HG03108 (cell line): Measurements from ENCODE around the gene SSBP3.

Experiments
- ATAC-seq: cut with Tn5 transposase; IDR thresholded peaks from one replicate; pipeline ENCODE4 v1.9.1; 2021; ENCODE audit warnings: moderate library complexity; ENCODE audit not compliant: unreplicated experiment

SSBP3 gene

DNA sequence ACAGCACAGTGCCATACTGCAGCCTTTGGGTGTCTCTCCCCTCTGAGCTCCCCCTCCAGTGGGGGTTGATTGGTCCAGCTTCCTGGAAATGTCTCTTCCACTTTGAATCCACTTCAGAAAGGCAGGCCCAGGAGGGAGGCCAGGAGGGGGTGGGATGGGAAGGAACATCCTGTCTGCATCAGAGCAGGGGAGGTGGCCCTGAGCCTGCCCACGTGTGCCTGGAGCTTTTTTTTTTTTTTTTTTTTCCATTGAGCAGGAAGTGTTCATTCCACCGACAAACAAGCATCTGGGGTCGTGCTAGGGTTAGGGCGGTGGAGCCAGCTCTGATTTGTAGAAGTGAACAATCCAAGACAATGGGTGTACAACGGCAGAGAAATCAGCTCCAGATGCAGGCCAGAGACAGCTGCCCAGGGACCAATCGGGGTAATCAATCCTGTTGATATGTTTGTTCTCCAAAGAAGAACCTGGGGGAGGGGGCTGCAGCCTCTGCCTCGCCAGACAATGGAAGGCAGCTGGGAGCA lies 93.3 kb downstream of the SSBP3 start:
- no peak for ATAC-seq

DNA sequence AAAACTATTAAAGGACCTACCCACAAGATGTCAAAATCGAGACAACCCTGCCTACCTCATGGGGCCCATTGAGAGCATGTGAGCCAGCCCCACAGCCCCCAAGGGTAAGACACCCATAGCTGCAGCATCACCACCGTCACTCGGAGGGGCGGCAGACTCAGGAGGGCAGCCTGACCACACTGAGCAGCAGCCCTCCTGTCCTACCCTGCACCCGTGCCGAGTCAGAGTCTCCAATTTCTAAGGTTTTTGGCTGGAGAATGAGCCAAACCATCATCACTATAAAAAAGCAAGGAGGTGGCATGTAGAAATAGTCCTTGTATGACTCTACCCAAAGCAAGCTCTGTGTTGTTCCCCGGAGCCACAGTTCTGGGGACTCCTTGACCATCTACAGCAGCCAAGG lies 94.7 kb downstream of the SSBP3 start:
- ATAC-seq = no peak

DNA sequence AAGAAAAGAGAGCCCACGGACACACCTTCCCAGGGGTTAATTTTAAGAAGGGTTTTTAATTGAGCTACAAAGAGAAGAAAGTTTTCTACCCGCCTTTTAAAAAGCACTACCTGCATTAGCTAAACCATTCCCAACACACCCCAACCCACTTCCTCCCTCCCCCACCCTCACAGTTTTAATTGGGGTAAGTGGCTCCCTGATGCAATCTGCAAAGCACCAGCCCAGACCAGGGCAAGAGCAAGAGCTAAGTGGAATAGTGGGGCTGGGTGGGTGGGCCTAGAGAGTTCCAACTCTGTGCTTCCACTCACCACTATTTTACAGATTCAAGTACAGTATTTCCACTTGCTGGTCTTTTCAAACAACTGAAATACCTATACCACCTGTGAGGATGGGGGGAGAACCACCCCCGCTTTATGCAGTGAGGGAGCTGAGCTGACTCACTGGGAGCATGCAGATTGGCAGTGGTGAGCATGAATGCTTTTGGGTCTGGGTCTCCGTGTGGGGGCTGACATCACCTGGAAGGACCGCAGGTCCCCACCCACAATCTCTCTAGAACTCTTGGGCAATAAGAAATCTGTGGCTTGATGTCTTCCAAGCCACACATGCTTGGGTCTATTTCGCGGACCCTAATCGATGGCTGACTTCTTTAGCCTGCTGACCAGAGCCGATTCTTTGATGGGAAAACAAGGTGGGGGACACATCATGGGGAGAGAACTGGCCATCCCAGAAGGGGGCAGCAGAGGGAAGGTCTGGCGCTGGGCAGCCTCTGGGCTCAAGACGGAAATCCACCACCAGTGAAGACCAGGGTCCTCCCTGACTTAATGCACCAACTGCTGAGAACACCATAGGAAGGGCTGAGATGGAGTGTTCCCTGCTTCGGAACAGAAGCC lies 95.5 kb downstream of the SSBP3 start:
- no peak for ATAC-seq

DNA sequence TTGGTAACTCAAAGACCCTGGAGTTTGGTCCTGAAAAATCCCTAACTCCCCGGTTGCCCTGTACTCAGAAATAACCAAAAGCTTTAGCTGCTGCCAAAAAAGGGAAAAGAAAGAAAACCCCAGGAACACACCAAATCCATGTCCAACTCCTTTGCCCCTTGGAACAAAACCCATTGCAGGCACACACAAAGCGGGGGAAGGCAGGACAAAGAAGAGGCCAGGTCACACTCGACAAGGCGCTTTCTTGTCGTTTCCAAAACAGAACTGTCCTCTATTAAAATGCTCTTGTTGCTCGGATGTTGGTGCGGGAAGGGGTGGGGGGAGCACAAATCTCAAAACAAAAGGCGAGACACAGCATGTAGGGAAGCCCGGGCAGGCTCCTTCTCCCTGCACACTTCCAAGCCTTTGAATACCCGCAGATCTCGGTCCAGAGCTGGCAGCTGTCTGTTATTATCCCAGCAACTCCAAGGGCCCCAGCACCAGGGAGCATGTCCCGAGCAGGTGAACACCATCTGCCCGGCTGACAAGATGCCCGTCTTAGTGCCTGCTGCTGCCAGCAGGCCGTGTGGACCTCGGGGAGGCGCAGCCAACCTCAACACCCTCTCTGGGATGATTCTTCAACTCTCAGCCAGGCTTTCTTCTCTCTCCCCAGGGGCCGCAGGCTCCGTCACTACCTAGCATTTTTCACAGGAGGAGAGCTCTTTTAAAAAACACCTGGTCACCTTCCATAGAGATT lies 96.4 kb downstream of the SSBP3 start:
- ATAC-seq = no peak

DNA sequence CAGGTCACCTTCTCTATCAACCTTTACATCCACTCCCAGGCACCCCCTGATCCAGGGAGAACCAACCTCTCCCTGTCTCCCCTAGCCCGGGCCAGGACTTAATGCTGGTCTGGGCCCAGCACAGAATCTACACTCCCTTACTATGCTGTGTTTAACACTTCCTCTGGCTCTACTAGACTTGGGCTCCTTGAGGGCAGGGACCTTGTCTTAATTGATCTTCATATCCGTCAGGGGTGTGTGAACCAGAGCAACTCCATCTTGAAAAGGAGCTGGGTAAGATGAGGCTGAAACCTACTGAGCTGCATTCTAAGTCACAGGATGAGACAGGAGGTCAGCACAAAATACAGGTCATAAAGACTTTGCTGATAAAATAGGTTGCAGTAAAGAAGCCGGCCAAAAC lies 98.9 kb downstream of the SSBP3 start:
- ATAC-seq = no peak

DNA sequence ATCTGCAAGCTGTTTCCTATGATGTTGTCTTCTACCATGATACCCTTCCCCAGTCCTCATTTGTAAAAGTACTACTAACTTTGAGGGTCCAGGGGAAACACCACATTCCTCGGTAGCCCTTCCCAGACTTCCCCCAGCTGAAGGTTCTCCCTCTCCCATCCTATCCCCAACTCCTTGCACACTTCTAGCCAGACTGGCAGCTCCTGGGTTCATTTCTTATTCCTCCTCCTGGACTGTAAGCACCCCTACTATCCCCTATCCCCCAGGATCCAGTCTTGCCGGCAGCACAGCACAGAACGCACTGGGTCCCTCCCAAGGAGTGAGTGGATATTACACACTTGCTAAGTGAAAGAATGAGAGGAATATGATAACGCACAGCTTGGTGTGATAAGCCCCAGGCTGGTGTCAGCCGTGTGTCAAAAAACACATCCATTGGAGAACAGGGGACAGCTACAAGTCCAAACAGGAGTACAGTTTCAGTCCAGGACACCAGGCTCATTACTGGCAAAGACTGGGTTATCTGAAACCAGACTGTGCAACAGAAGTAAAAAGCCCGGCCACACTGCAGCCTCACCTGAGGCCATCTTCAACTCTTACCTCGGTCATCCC lies 100.2 kb downstream of the SSBP3 start:
- ATAC-seq = no peak

DNA sequence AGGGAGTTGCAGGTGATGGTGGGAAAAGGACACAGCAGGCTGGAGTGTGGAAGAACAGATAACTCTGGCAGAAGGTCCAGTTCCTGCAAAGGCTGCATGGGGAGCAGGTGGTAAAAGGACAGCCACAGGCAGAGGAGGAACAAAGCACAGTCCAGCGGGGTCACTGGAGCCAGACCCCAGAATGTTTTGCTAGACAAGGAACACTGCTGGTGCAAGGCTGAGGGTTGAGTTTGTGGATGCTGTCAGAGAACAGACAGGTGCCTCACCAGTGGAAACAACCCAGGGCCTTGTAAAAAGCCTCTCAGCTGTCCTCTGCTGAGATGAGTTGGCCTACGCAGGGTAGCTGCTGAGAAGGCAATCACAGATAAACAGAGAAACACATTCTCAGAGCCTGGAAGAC lies 101.7 kb downstream of the SSBP3 start:
- ATAC-seq = no peak

DNA sequence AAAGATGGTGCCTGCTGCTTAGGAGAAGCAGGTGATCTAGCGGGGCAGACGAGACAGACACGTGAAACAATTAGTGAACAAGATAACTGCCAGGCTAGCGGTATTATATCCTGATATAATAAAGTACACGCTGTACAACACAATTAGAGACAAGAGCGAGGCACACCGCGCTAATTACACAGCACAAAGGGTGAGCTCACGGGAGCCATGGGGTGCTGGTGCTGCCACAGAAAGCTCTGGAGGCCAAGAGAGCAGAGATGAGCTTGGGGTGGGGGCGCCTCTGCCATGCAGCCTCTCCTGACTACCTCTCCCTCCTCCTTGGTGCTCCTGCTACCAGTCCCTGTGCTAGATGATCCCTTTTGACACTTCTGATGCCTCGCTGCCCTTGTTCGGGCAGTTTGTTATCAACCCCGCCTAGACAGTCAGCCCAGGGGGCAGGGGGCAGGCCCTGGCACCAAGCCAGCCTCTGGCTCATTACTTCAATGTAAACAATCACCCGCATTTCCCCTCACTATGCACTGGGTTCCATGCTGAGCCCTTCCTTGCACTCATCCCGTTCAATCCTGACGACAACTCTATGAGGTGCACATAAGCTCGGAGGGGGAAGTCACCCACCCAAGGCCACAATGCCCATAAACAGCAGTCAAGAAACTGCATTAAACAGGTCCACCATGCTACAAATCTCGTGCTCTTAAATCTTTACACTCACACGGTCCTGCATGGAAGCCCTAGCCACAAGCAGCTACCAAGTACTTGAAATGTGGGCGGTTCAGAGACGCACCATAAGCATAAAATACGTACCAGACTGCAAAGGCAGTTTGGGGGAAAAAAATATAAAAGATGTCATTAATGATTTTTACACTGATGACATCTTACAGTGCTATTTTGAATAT lies 103.0 kb downstream of the SSBP3 start:
- no peak for ATAC-seq

DNA sequence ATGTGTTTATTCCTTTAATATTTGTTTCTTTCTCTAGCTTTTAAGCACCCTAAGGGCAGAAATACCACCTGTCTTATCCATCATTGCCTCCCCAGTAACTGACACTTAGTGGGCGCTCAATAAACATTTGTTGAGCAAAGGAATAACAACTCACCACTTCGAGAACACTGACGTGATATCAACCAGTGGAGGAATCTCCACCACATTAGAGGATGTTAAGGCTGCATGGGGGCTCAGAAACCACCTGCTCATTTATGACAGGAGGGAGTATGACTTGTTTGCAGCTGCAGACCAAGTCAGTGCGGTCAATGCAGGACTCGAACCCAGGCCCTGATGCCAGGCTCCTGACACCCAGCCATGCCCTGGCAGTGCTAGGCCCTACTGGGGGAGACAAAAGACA lies 103.6 kb downstream of the SSBP3 start:
- ATAC-seq = no peak

DNA sequence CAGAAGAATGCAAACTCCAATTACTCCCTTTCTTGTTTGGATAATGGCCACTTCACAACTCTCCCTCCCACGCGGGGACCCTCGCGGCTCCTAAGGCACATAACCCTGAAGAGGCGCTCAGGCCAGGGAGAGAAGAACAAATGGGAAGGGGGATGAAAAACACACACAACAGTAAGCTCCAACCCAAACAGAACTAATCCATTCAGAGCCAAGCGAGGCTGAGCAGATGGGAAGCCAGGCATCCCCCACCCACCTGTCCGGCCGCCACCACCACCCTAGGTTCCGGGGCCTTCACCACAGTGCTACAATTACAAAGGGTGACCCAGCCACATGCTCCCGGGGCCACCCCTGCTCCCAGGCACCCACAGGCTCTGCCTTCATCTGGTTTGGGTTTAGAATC lies 104.7 kb downstream of the SSBP3 start:
- no peak for ATAC-seq

DNA sequence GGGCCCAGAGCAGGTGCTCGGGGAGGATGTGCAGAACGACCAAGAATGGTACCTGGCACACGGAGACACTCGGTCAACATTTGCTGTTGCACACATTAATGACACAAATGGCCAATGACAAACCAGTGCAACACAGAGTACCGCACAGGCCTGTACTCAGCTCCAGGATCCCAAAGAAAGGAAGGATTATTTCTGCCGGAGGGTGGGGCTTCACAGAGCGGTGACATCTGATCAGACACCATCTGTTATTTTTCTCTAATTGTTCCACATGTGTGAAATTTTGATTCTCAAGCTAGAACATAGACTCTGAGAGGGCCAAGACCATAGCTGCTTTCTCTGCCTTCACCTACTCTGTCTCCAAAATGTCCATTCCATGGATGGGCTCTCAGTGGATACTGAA lies 105.8 kb downstream of the SSBP3 start:
- ATAC-seq = no peak

DNA sequence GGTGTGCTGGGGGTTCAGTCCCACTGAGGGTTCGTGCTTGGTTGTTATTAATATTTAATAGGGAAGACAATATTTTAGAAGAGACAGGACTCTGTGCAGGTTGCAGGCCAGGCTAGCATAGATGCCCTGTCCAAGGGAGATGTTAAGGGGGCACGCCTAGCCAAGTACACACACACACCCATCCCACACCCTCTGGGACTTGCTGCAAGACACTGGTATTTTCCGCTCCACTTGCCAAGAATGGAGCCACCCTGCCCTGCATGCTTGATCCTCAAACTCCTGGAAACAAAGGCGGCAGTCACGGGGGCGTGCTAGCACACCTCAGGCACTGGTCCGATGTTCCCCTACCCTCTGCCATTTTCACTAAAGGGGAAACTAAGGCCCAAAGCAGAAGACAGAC lies 107.2 kb downstream of the SSBP3 start:
- no peak for ATAC-seq

DNA sequence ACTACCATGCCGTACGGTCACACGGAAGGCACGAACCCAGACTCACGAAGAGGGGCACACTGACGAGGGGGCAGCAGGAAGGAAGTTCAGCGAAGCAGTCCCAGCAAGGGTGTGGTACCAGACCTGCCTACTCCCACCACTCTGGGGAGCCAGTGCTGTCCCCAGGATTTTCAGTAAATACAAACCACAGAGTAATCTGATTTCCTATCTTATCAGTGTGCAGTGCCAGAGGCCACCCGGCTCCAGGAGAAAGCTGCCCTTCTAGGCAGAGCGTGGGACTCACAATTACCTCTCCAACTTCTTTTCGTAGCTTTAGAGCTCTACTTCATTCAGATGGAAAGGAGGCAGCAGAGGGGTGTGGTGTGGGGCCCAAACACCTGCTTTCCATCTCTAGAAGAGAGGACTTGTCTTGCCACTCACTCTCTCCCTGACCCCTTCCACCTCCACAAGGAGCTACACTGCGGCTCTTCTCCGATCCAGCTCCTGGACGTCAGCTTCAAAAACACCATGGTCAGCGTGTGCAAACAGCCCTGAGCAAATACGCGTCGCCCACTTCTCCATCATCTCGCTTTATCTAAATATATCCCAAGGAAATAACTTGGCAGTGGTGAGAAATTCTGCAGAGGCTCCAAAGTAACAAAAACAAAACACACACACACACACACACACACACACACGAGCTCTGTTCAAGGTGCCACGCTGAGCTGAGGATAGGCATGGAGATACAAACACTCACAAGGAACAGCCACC lies 107.7 kb downstream of the SSBP3 start:
- no peak for ATAC-seq

DNA sequence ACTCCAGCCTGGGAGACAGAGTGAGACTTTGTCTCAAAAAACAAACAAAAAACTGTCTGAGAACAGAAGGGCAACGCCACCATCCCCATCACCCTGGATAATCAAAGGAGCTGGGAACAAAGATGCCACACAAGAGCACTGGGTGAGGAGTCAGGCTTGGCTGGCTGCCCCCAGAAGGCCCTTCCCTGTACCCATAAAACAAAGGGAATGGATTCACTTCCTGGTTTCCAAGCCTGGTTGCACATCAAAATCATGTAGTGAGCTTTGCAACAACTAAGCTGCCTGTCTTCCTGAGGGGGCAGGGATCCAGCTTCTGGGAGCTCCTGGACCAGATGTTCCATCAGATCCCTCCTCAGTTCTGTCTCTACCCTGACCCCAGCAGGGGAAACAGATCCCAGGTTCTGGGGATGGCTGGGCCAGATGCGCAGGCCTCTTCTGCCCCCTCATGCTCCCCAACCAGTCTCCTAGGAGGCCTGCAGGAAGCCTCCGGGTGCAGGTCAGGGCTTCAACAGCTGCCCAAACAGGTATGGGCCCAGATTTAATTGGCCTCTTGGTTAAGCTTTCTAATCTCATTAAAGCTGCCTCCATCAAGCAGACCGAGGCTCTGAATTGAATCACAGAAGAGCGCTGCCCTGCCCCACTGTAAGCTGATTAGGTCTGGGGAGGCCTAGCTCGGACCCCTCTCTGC lies 108.5 kb downstream of the SSBP3 start:
- ATAC-seq = no peak

DNA sequence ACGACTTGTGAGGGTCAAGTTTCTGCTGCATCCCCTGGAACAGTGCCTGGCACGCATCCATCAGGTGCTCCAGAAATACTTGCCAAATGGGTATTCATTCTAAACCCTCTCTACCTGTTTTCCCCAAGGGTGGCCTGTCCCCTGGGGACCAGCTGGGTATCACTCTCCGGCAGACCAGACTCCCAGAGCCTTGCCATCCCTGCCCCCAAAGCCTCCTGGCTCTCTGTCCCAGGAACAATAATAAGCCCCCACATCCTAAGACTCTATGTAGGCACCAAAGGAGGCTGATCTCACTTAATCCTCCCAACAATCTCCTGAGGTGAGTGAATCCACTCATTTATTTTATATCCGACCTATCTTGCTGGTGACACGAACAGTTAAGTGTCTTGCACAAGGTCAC lies 109.5 kb downstream of the SSBP3 start:
- ATAC-seq = no peak

DNA sequence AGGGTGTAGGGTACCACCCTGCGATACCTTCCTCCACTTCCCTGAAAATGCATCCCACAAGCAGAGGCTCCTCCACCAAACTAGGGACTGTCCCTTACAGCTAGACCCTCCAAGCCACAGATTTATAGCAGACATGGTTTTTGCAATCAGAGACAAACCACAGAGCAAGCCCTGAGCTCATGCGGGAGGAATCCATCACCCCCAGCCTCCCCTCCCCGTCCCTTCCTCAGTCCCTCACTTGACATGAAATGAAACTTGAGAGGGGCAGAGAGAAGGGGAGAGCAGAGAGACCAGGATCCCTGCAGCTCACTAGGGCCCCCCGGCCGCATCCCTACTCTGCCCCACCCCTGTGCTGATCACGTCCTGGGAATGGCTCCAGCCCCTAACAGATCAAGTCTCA lies 111.3 kb downstream of the SSBP3 start:
- no peak for ATAC-seq

DNA sequence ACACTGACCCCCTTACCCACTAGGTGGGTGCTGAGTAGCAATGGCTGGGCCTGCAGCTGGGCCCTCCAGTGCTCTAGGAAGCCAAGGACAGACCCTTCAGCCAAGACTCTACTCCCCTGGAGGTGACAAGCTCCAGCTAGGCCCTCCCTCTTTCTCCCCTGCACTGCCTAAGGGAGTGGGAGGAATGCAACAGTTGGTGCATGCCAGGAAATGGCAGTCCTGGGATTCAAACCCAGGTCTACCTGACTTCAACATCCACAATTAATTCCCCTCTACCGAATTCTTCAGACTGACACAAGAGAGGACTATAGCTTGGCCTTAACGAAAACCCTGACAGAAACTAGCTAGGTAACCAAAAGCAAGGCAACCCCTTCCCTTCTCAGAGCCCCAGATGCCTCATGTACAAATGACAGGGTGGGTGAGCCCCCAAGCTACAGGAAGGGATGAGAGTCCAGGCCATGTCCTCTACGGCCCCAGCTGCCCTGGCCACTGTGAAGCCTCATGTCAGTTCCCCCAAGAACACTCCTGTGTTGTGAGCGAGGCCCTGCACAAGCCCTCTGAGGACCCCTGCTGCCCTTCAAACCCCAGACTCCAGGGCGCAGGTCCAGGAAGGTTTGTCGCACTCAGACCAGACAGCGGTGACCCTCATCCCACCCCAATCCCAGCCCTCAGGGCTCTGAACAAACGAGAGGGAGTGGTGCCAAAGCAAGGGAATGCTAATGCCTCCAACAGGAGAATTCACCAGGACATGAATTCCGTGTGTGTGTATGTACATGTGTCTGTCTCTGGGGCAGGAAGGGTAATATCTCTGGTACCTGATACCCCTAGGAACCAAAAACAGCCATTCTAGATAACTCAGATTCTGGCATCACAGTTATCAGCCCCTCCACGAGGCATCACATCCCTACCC lies 113.9 kb downstream of the SSBP3 start:
- ATAC-seq = no peak

DNA sequence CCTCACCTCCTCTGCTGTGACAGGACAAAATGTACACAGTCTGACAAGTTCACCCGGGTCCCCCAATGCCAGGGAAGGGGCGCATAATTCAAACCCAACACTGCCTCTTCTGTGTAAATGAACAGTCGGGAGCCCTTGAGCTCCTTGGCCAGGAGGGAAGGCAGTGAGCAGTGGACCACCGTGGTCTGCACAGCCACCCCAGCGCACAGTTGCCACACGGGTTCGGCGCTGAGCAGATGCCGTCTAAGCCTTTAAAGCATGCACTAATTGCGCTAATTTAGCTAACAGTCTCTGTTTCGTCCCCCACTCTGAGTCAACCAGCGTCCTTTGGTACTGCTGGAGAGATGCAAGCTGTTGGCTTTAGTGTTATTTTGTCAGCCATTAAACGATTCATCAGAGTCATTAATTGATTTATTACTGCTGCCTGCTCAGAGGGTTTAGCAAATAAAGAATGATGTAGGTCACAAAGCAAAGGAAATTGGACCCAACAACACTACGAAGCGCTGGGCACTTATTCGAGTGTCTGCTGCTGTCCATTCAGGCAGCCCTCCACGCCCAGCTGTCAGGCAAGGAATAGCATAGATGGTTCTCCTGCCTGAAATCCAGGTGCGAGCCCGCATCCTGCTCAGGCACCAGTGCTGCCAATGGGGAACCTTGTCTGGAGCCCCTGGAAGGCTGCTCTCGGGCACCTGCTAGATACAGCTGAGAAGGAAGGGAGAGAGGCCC lies 114.8 kb downstream of the SSBP3 start:
- no peak for ATAC-seq
